Tongue (tissue), 2 donors: ENCODE data around the gene PRDM13. TPM values are rescaled to one million over a fixed set of nuclear protein-coding genes. Genes with fewer than 3 reads are reported as not detected.
"Not testable (repeated sequence)": the region's sequence is repeated elsewhere in the genome, so short reads cannot be mapped to it uniquely, and the experiment has no call there.

ENCODE experiments used
- DNase-seq: peaks from one replicate; pipeline ENCODE4 v3.0.0-alpha.2; 2015
- total RNA-seq: library from RNA; depleted of rRNA; stranded (reverse); fragments of >200 nt; gene quantifications from one replicate; pipeline ENCODE4 v1.2.3, GENCODE V29; 2014

The PRDM13 gene
- total RNA-seq, 1 donor from 2014 or later, result not detected

GRCh38 chr6:99603421-99604165 lies 3.0 kb upstream of the PRDM13 start:
- DNase-seq, result peak; percentile 69

DNA sequence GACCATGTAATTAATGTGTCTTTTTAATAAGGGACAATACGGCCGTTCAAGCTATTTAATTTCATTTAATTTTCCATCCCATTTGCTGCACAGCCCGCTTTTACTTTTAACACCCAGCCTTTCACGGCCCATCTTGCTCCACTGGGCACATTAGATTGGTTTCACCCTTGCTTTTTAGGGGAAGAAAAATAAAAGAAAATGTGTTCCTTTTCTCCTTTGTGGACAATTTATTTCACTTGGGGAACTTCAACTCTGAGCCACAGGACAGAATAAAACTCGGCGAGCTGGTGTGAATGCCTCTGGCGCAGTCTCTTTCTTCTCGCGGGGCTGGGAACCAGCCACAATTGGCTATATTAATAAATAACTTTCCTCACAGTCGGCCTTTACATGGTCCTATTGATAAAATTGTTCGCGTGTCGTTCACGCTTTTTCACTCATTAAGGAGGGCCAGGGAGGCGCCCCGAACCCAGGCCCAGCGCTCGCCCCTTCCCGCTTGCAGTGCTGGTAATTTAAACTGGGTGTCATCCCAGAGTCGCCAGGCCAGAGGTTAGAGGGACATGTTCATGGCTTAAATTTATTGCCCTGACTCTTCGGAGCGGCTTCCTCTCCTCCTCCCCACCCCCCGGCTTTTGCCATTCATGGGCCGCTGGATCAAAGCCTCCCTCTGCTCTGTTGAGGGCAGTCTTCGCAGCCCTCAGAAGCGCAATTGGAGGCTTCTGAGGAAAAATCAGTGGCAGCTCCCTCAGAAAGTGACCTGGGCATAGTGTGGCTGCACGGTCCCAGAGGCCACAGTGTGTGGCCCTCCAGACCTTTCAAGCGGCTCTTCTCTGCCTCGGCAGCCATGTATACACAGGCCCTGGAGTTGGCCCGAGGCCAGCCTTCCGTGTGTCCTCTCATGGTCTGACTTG lies 2.2 kb upstream of the PRDM13 start:
- DNase-seq, result no peak

- no peak for DNase-seq
Measured at GRCh38 chr6:99605074-99605734, 1.4 kb upstream of the PRDM13 start.

DNA sequence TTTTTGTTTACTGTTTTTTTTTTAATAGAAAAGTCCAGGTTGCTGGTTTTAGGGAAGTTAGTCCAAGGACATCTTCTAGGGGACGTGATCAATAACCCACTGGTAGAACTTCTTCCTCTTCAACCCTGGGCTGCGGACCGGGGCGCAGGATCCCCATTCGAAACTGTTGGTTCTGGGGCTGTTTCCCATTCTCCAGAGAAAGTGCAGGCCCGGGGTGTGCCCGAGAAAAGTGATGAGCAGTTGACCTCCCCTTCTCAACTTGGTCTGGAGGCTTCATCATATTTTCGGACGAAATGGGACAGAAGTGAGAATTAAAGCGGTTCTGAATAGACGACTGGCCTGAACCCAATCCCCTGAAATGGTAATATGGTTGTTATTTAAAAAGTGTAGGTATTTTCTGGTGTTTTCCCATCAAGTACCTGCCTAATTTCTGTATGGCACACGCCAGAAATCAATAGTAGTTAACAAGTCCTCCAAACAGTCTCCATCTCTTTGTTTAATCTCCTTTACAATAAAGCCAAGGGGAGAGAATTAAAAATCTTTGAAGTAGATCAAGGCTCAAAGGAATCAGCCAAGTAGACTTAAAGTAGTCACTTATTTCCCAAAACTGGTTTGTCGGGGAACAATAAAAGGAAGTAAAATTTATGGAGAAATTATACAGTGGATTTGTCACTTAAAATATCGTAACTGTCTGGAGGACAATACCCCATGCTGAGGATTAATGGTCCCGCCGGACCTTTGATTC lies 550 bp upstream of the PRDM13 start:
- no peak for DNase-seq

GRCh38 chr6:99607416-99608036 lies 893 bp downstream of the PRDM13 start:
- no peak for DNase-seq

GRCh38 chr6:99608059-99608885 lies 1.6 kb downstream of the PRDM13 start:
- no peak for DNase-seq

DNA sequence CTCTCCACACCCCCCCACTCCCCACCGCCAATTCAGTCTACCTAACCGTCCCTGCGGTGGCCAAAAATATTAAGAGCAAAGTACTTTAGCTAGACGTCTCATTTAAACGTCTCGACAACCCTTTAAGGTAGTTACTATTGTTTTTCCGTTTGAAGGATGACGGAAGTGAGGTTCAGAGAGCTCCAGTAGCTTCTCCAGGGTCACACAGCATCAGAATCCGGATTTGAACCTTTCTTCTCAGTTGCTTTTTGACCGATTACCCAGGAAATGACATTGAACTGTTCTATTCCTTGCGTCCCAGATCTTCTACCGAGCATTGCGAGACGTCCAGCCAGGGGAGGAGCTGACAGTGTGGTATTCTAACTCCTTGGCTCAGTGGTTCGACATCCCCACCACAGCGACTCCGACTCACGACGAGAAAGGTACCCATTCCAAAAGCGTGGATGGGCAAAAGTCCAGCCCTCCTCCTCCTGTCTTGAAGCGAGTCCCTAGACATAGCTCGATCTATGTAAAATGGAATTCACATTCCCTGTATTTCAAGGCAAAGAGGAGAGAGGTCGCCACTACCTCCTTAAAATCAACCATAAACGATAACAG lies 2.4 kb downstream of the PRDM13 start:
- DNase-seq, result no peak

DNA sequence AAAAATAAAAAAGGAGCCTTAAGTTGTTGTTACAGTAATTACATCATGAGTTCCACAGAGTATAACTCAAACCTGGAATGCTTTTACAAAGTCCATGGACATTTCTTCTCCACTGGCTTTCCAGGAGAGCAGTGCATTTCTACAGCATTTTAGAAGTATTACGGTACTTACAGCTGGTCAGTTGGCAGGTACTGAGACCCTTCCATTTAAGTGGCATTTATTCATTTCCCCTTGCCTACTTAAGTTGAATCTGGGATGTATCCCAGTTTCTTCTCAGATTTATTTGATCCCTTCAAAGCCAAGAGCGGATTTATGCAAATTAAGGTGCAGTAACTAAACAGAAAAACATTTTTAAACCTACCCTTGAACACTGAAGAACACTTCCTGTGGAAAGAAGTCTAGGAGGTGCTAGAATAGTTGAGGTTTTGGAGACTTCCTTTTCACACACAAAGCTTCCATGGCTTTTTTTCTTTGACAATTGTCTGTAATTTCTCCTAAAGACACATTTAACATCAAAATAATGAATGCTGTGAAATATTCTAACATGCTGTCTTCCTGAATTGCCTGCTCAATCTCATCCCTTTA lies 3.4 kb downstream of the PRDM13 start:
- DNase-seq, result no peak

- DNase-seq, result no peak
Measured at GRCh38 chr6:99611148-99611547, 4.5 kb downstream of the PRDM13 start.

DNA sequence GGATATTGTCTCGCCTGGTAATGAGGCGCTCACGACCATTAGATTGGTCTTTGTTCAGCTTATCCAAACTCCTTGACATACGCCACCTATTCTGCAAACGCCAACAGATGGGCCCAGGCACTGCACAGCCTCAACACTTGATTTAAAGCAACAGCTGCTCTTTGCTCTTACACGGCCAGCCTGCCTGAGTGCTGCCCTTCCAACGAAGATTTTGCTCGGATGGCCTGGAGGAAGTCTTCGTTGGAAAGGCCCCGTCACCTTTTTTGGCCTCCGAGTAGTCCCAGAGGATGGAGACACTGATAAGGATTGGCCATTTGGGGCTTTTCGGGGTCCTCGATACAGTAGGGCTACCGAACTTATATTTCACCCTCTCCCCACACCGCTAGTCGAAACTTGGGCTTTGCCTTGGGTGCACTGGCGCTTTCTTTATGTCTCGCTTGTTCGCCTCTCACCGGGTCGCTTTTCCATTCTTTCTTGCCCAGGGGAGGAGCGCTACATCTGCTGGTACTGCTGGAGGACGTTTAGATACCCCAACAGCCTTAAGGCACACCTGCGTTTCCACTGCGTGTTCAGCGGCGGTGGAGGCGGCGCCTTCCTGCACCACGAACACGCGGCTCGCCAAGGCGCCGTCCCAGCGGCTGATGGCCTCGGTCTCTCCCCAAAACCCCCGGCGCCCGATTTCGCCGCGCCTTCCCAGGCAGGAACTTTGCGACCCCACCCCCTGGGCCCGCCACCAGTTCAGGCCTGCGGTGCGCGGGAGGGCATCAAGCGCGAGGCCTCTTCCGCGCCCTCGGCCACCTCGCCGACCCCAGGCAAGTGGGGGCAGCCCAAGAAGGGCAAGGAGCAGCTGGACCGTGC lies 6.1 kb downstream of the PRDM13 start:
- no peak for DNase-seq

GRCh38 chr6:99613409-99613704 lies 6.7 kb downstream of the PRDM13 start:
- no peak for DNase-seq

DNA sequence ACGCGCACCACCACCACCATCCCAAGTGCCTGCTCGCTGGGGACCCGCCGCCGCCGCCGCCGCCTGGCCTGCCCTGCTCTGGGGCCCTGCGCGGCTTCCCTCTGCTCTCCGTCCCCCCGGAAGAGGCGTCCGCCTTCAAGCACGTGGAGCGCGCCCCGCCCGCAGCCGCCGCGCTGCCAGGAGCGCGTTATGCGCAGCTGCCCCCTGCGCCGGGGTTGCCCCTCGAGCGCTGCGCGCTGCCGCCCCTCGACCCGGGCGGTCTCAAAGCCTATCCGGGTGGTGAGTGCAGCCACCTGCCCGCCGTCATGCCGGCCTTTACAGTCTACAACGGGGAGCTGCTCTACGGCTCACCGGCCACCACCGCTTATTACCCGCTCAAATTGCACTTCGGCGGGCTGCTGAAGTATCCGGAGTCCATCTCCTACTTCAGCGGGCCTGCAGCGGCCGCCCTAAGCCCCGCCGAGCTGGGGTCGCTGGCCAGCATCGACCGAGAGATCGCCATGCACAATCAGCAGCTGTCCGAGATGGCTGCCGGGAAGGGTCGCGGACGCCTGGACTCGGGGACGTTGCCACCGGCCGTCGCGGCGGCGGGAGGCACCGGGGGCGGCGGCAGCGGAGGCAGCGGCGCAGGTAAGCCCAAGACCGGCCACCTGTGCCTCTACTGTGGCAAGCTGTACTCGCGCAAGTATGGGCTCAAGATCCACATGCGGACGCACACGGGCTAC lies 7.2 kb downstream of the PRDM13 start:
- no peak for DNase-seq

DNA sequence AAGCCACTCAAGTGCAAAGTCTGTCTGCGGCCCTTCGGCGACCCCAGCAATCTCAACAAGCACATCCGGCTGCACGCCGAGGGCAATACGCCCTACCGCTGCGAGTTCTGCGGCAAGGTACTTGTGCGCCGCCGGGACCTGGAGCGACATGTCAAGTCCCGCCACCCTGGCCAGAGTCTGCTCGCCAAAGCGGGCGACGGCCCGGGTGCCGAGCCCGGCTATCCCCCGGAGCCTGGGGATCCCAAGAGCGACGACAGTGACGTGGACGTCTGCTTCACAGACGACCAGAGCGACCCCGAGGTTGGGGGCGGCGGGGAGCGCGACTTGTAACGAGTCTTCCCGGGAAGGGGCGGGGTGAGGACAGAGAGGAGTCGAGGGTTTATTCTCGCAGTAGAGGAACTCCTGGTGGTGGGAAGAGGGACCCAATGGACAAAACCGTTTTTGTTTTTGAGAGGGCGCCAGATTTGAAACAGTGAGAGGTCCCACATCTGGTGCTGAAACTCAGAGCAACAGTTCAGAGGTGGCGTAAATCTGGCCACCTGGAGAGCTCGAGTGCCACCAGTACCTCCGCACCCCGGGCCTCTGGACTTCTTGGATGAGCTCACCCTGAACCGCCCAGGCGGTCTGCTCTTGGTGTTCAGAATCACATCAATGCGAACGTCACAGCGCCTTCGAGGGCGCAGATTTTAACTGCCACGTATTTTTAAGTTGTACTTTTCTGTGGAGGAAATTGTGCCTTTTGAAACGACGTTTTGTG lies 8.0 kb downstream of the PRDM13 start:
- no peak for DNase-seq

DNA sequence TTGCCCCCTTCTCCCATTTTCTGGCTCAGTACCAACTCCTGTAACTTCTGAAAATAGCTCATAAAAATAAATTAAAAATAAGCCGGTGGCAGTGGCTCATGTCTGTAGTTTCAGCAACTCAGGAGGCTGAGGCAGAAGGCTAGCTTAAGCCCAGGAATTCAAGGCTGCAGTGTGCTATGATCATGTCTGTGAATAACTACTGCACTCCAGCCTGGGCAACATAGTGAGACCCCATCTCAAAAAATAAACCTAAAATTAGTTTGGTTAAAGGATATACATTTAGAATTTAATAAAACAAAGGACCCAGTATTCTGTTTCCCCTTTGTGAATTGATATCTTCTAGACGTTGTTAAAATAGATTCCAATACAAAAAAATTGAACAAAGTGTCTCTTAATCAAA lies 10.5 kb downstream of the PRDM13 start:
- no peak for DNase-seq

DNA sequence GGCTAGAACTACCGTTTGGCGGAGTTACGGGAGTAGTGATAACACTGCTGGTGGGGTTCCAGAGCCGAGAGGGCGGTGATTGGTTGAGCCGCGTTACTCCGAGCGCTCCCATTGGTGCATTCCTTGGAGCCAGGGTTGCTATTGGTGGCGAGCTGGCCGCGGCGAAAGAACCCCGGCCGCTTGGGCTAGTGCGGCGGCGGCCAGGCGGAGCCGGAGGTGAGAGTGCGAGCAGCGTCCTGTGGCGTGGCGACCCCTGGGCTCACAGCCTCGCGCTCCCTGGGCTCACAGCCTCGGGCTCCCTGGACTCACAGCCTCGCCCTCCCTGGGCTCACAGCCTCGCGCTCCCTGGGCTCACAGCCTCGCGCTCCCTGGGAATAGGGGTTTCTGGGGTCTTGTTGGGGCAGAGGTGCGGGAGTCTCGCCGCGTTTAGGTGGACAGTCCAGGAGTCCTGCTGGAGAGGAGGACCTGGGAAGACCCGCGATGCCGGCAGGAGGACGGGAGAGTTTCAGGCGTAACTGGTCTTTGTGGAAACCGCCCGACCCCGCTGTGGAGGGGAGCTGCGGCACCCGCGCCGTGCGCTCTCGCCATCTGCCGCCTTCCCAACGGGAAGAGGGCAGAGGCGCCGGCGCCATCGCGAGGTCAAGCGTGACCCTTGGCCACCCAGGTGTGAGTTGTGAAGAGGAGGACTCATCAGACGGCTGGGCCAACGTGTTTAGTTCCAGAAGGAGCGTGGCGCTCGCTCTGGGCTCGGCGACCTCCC lies 12.2 kb downstream of the PRDM13 start:
- DNase-seq, result no peak

- DNase-seq, result no peak
Measured at GRCh38 chr6:99619409-99619762, 12.8 kb downstream of the PRDM13 start.

- DNase-seq, result not testable (repeated sequence)
Measured at GRCh38 chr6:99622044-99622443, 15.4 kb downstream of the PRDM13 start.
